Glomerular visceral epithelial cell (primary cell): ENCODE data around the gene MDM2.

ENCODE experiments used
- DNase-seq: peaks from one replicate; pipeline ENCODE4 v3.0.0-alpha.2; 2016; ENCODE audit errors: extremely low spot score

Gene MDM2

GRCh38 chr12:68851592-68852306, 43.8 kb downstream of the MDM2 start:
- DNase-seq: no peak

- DNase-seq: no peak
Measured at GRCh38 chr12:68853396-68854077, 45.6 kb downstream of the MDM2 start.

- no peak for DNase-seq
Measured at GRCh38 chr12:68854078-68854468, 46.1 kb downstream of the MDM2 start.

- no peak for DNase-seq
Measured at GRCh38 chr12:68854554-68854953, 46.6 kb downstream of the MDM2 start.

GRCh38 chr12:68855111-68855510, 47.1 kb downstream of the MDM2 start:
- no peak for DNase-seq

GRCh38 chr12:68855771-68856170, 47.8 kb downstream of the MDM2 start:
- no peak for DNase-seq

- no peak for DNase-seq
Measured at GRCh38 chr12:68856510-68856909, 48.5 kb downstream of the MDM2 start.

- no peak for DNase-seq
Measured at GRCh38 chr12:68861890-68862289, 53.9 kb downstream of the MDM2 start.

GRCh38 chr12:68863109-68863770, 55.3 kb downstream of the MDM2 start:
- no peak for DNase-seq

GRCh38 chr12:68863886-68864454, 56.0 kb downstream of the MDM2 start:
- peak; percentile 48 for DNase-seq

GRCh38 chr12:68864604-68865003, 56.6 kb downstream of the MDM2 start:
- DNase-seq: no peak

- no peak for DNase-seq
Measured at GRCh38 chr12:68865399-68866164, 57.6 kb downstream of the MDM2 start.

- no peak for DNase-seq
Measured at GRCh38 chr12:68866950-68867349, 59.0 kb downstream of the MDM2 start.

GRCh38 chr12:68867606-68868005, 59.6 kb downstream of the MDM2 start:
- no peak for DNase-seq

GRCh38 chr12:68868043-68868790, 60.2 kb downstream of the MDM2 start:
- DNase-seq: no peak

- DNase-seq: no peak
Measured at GRCh38 chr12:68870011-68870410, 62.0 kb downstream of the MDM2 start.

GRCh38 chr12:68870443-68870842, 62.5 kb downstream of the MDM2 start:
- DNase-seq: no peak

- DNase-seq: no peak
Measured at GRCh38 chr12:68871396-68871795, 63.4 kb downstream of the MDM2 start.

- DNase-seq: no peak
Measured at GRCh38 chr12:68871921-68872320, 63.9 kb downstream of the MDM2 start.

- DNase-seq: no peak
Measured at GRCh38 chr12:68873316-68873715, 65.3 kb downstream of the MDM2 start.

- no peak for DNase-seq
Measured at GRCh38 chr12:68876461-68876860, 68.5 kb downstream of the MDM2 start.
